PC-3 (cell line): ENCODE measurements around the gene MRGPRD. TPM values are rescaled to one million over a fixed set of nuclear protein-coding genes. Genes with fewer than 3 reads are reported as not detected.

Experiments used
- ATAC-seq: fragments of 200-7000 bp; cut with Tn5 transposase; 2 replicates; pipeline ENCODE4 v1.9.1; 2020; ENCODE audit warnings: mild to moderate bottlenecking, moderate library complexity
- BruUV-seq: library from RNA; stranded (reverse); fragments of 400-500 nt; replicated peaks from 2 replicates; lab custom pipeline; 2021; lab: Mats Ljungman, UMichigan
- CTCF ChIA-PET: fragments of 300-600 bp; sonication (Branson Sonifier 250); formaldehyde crosslinking; loops from one replicate; lab custom pipeline; 2022; ENCODE audit warnings: antibody characterized with exemption; lab: Charles Lee
- POLR2A ChIA-PET: fragments of 300-600 bp; sonication (Branson Sonifier 250); formaldehyde crosslinking; loops from one replicate; lab custom pipeline; 2022; ENCODE audit warnings: antibody characterized with exemption; ENCODE audit not compliant: unreplicated experiment; lab: Charles Lee
- DNase-seq: peaks from one replicate; pipeline ENCODE4 v3.0.0-alpha.2; 2015
- H2AFZ ChIP-seq: fragments of 300-600 bp; sonication (generic); 2 replicates; pipeline ENCODE4 v1.6.0; 2016; ENCODE audit warnings: antibody characterized with exemption, low read length
- H3F3A ChIP-seq: fragments of 300-600 bp; sonication (generic); one replicate; pipeline ENCODE4 v1.6.0; 2017; ENCODE audit warnings: antibody characterized with exemption, low read length, control low read depth, mild to moderate bottlenecking; ENCODE audit not compliant: unreplicated experiment
- H3K27ac ChIP-seq: fragments of 300-600 bp; sonication (generic); 2 replicates; pipeline ENCODE4 v1.5.1; 2016; ENCODE audit warnings: mild to moderate bottlenecking, low read length
- H3K27me3 ChIP-seq: fragments of 300-600 bp; sonication (generic); 2 replicates; pipeline ENCODE4 v1.6.1; 2016; ENCODE audit warnings: low read length, mixed read lengths
- H3K36me3 ChIP-seq: fragments of 300-600 bp; sonication (generic); 2 replicates; pipeline ENCODE4 v1.6.1; 2016; ENCODE audit warnings: low read depth, mixed run types, low read length, mixed read lengths
- H3K4me1 ChIP-seq: fragments of 300-600 bp; sonication (generic); 2 replicates; pipeline ENCODE4 v1.5.1; 2016; ENCODE audit warnings: low read length; ENCODE audit not compliant: insufficient read depth
- H3K4me2 ChIP-seq: fragments of 300-600 bp; sonication (generic); 2 replicates; pipeline ENCODE4 v1.6.0; 2016; ENCODE audit warnings: low read length
- H3K4me3 ChIP-seq: fragments of 300-600 bp; sonication (generic); 2 replicates; pipeline ENCODE4 v1.5.1; 2016; ENCODE audit warnings: mild to moderate bottlenecking, low read length, mixed read lengths
- H3K79me2 ChIP-seq: fragments of 300-600 bp; sonication (generic); 2 replicates; pipeline ENCODE4 v1.6.1; 2017; ENCODE audit warnings: low read length, mixed read lengths
- H3K9ac ChIP-seq: fragments of 300-600 bp; sonication (generic); 2 replicates; pipeline ENCODE4 v1.6.0; 2016; ENCODE audit warnings: mild to moderate bottlenecking, low read length
- H3K9me2 ChIP-seq: fragments of 300-600 bp; sonication (generic); replicated peaks from 2 replicates; pipeline ENCODE4 v1.6.1; 2016; ENCODE audit warnings: mixed run types, low read length, mixed read lengths
- H3K9me3 ChIP-seq: fragments of 300-600 bp; sonication (generic); 2 replicates; pipeline ENCODE4 v1.6.1; 2016; ENCODE audit warnings: low read length, mixed read lengths
- H4K20me1 ChIP-seq: fragments of 300-600 bp; sonication (generic); 2 replicates; pipeline ENCODE4 v1.6.1; 2016; ENCODE audit warnings: low read length, mixed read lengths
- CTCF ChIP-seq: fragments of 300-600 bp; sonication (generic); conservative IDR thresholded peaks from 2 replicates; pipeline ENCODE4 v1.5.1; 2017; ENCODE audit warnings: antibody characterized with exemption, low read depth, mild to moderate bottlenecking, low read length
- EZH2 ChIP-seq: fragments of 300-600 bp; sonication (generic); IDR thresholded peaks from one replicate; pipeline ENCODE4 v1.6.1; 2017; ENCODE audit warnings: antibody characterized with exemption, mild to moderate bottlenecking, low read length; ENCODE audit not compliant: unreplicated experiment
- EZH2phosphoT487 ChIP-seq: fragments of 300-600 bp; sonication (generic); IDR thresholded peaks from 2 replicates; pipeline ENCODE4 v1.6.1; 2018; ENCODE audit warnings: mild to moderate bottlenecking, antibody characterized with exemption, low read length, borderline replicate concordance
- intact Hi-C: fragments of 100-400 bp; cut with micrococcal nuclease; formaldehyde crosslinking; loops from 2 replicates; pipeline ENCODE4 v1.9.0; 2023
- total RNA-seq: library from RNA; depleted of rRNA; stranded (reverse); fragments of >200 nt; gene quantifications from 2 replicates; pipeline ENCODE4 v1.2.3, GENCODE V29; 2014

MRGPRD gene
- total RNA-seq, 1 experiment from 2014 or later: not detected

DNA sequence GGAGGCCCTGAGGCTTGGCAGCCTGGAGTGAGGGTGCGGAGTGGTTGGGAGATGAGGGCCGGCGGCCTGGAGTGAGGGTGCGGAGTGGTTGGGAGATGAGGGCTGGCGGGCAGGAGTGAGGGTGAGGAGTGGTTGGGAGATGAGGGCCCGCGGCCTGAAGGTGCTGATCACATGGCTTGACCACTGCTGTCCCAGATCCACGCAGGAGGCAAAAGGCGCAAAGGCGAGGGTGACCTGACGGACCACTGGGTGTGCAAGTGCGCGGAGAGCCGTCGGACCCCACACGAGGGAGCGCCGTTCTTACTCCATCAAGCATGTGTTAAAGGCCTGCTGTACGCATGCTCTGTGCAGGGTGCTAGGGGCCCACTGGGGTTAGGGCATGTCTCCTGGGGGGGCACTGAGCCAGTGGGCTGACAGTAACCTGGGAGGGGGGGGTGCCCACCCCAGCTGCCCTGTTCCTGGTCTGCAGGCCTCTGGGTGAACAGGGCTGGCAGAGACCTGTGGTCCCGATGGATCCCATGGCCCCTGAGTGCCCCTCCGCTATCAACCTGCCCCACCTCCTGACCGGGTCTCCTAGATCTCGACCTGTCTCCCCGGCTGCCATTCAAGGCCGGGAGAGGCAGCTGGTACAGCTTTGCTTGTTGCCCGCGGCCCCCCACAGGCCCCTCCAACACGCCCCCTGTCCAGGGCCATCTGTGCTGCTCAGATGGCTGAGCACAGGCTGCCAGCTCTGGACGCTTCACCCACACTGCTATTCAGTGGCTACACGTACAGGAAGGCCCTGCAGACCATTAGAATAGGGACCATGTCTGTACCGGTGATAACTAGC is 21.1 kb downstream of the MRGPRD start:
- DNase-seq (no peak), ATAC-seq (no peak)
- POLR2A ChIA-PET: no interaction called here
- H3K27ac ChIP-seq: no peak overlapping the region
- no peaks in the 10 kb centered on the region for H3K79me2 ChIP-seq
- no peak overlapping the region for H3K4me3 ChIP-seq
- TF ChIP-seq EZH2 (no peak), CTCF (no peak), EZH2phosphoT487 (no peak)
- H3F3A ChIP-seq: no peaks in the 10 kb centered on the region
- H4K20me1 ChIP-seq: no peaks in the 10 kb centered on the region
- no peaks in the 10 kb centered on the region for H3K27me3 ChIP-seq
- H3K36me3 ChIP-seq: no peaks in the 10 kb centered on the region
- no peak overlapping the region for H3K9ac ChIP-seq
- CTCF ChIA-PET: no interaction called here
- H3K9me2 ChIP-seq: no peaks in the 10 kb centered on the region
- H2AFZ ChIP-seq: no peak overlapping the region
- intact Hi-C loops: no loop called here
- peaks cover 8% of the 10 kb centered on the region; the same call in 1 of the 2 replicates for H3K4me1 ChIP-seq
- no peaks in the 10 kb centered on the region for H3K9me3 ChIP-seq
- BruUV-seq: no TSS peak
- no peak overlapping the region for H3K4me2 ChIP-seq

GRCh38 chr11:68958211-68958610 is 22.6 kb downstream of the MRGPRD start:
- Histone ChIP-seq H3K4me1 (peaks cover 8% of the 10 kb centered on the region; the same call in 1 of the 2 replicates), H2AFZ (no peak overlapping the region), H3K27ac (no peak overlapping the region), H3K4me2 (no peak overlapping the region), H3K9me3 (no peaks in the 10 kb centered on the region), H4K20me1 (no peaks in the 10 kb centered on the region), H3F3A (no peaks in the 10 kb centered on the region), H3K36me3 (no peaks in the 10 kb centered on the region), H3K79me2 (no peaks in the 10 kb centered on the region), H3K9ac (no peak overlapping the region), H3K9me2 (no peaks in the 10 kb centered on the region), H3K27me3 (no peaks in the 10 kb centered on the region), H3K4me3 (no peak overlapping the region)
- TF ChIP-seq EZH2phosphoT487: no peak
- TF ChIP-seq CTCF: no peak
- no peak for TF ChIP-seq EZH2
- ATAC-seq (no peak), DNase-seq (no peak)
- no TSS peak for BruUV-seq
- ChIA-PET CTCF (no interaction called here), POLR2A (no interaction called here)
- intact Hi-C loops: no loop called here

DNA sequence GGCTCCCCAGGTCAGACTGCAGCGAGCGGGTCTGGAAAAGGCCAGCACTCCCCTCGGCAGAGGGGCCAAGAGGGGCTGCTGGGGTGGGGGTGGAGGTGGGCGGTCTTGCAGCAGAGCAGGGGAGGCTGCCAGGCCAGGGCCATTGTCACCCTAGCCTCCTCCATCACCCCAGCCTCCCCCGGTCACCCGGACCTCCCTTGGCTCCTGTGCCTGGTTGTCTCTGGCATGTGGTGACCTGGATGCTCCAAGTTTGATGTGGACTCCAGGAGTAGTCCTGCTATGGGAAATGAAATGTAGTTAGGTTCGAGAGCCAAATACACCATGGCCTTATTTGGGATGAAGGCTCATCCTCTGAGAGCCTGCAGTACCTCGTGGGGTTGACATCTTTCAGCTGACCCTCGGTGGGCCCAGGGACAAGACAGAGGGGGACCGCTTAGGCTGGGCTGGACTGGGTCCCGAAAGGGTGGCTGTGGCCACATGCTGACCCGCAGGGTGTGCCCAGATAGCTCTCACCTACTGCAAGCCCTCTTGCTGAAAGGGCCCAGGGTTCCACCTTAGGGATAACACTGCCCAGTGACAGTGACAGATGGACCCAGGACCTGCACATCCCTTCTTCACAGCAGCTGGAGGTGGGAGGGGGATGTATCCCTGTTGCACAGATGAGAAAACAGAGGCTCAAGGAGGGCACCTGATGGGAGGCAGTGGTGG is 24.1 kb downstream of the MRGPRD start:
- no peaks in the 10 kb centered on the region for H3K27me3 ChIP-seq
- ChIA-PET CTCF (no interaction called here), POLR2A (no interaction called here)
- H2AFZ ChIP-seq: no peak overlapping the region
- no peaks in the 10 kb centered on the region for H3F3A ChIP-seq
- no peaks in the 10 kb centered on the region for H3K9me3 ChIP-seq
- TF ChIP-seq EZH2phosphoT487 (no peak), EZH2 (no peak)
- H3K27ac ChIP-seq: no peak overlapping the region
- no peaks in the 10 kb centered on the region for H4K20me1 ChIP-seq
- no peak for DNase-seq
- peaks cover 8% of the 10 kb centered on the region; the same call in 1 of the 2 replicates for H3K4me1 ChIP-seq
- no peaks in the 10 kb centered on the region for H3K79me2 ChIP-seq
- no peaks in the 10 kb centered on the region for H3K36me3 ChIP-seq
- intact Hi-C loops: no loop called here
- no peaks in the 10 kb centered on the region for H3K9me2 ChIP-seq
- H3K4me3 ChIP-seq: no peak overlapping the region
- no peak overlapping the region for H3K9ac ChIP-seq
- BruUV-seq: no TSS peak
- no peak overlapping the region for H3K4me2 ChIP-seq
- ATAC-seq: no peak
